Kidney tubule cell (primary cell): ENCODE data around the gene LAMB1.

Source experiments
- DNase-seq: peaks from one replicate; pipeline ENCODE4 v3.0.0-alpha.2; 2018; ENCODE audit warnings: low spot score

The LAMB1 gene

GRCh38 chr7:107998660-107999480 is 4.1 kb downstream of the LAMB1 start:
- peak; percentile 52 for DNase-seq

- DNase-seq, result peak; percentile 67
Measured at GRCh38 chr7:107998150-107998549, 4.8 kb downstream of the LAMB1 start.

GRCh38 chr7:107996072-107996882 is 6.7 kb downstream of the LAMB1 start:
- DNase-seq, result no peak

- peak; percentile 91 for DNase-seq
Measured at GRCh38 chr7:107995184-107996071, 7.5 kb downstream of the LAMB1 start.

GRCh38 chr7:107994421-107995030 is 8.4 kb downstream of the LAMB1 start:
- DNase-seq, result no peak

- DNase-seq, result no peak
Measured at GRCh38 chr7:107993891-107994291, 9.1 kb downstream of the LAMB1 start.

- no peak for DNase-seq
Measured at GRCh38 chr7:107989618-107990373, 13.2 kb downstream of the LAMB1 start.

- no peak for DNase-seq
Measured at GRCh38 chr7:107982918-107983389, 20.0 kb downstream of the LAMB1 start.

- DNase-seq, result no peak
Measured at GRCh38 chr7:107982042-107982840, 20.7 kb downstream of the LAMB1 start.

GRCh38 chr7:107981466-107981865 is 21.5 kb downstream of the LAMB1 start:
- no peak for DNase-seq

- DNase-seq, result no peak
Measured at GRCh38 chr7:107980671-107981190, 22.2 kb downstream of the LAMB1 start.

GRCh38 chr7:107980171-107980570 is 22.8 kb downstream of the LAMB1 start:
- no peak for DNase-seq

GRCh38 chr7:107978815-107979408 is 24.0 kb downstream of the LAMB1 start:
- DNase-seq, result no peak

GRCh38 chr7:107977048-107977447 is 25.9 kb downstream of the LAMB1 start:
- no peak for DNase-seq

GRCh38 chr7:107976620-107977019 is 26.3 kb downstream of the LAMB1 start:
- no peak for DNase-seq

GRCh38 chr7:107975394-107976013 is 27.5 kb downstream of the LAMB1 start:
- no peak for DNase-seq

GRCh38 chr7:107973861-107974260 is 29.1 kb downstream of the LAMB1 start:
- no peak for DNase-seq

GRCh38 chr7:107972941-107973376 is 30.0 kb downstream of the LAMB1 start:
- DNase-seq, result no peak

- DNase-seq, result no peak
Measured at GRCh38 chr7:107972075-107972482, 30.9 kb downstream of the LAMB1 start.
